Activated gamma-delta T cell treated with anti-CD3 and anti-CD28 coated beads, Interleukin-2, amount 50 U/mL, for 16 hours (primary cell): Measurements from ENCODE around the gene USP31.

Experiments
- DNase-seq: peaks from one replicate; pipeline ENCODE4 v3.0.0-alpha.2; 2020; ENCODE audit warnings: low read depth

The USP31 gene

DNA sequence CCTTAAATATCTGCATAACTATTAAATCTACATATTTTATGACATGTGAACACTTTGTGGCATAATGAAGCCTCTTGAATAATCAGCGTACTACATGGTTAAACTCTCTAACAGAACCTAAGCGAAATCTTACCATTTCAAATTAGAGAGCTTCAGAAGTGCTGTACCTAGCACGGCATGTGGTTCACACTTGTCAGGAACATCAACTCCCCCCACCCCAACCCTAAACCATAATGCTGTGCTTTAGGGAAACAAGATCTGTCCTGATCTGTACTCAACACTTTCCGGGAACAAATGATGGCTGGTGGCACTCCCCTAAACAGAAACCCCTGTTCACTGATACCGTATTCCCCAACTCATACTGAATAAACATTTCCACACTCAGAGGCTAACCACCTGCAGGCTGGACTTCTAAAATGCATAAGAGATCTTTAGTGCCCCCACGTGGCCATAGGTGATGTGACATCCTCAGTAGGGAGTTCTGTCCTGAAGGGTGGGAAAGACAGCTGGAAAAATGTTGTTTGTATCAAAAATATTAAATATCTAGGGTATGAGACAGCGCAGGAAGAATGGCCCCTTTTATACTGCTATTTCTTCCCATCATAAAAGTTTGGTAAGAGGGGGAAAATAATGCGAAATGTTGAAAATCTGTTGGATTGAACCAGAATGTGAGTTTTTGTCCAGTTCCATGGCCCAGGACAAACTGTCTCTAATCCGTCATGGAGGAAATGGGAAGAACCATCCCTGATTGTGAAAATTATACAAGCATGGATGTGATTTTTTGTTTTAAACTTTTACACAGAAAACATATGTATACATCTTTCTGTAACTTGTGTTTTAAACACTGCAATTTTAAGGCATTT lies 88.6 kb downstream of the USP31 start:
- DNase-seq: peak; percentile 35

GRCh38 chr16:23059433-23059832 lies 89.8 kb downstream of the USP31 start:
- no peak for DNase-seq

GRCh38 chr16:23058576-23058975 lies 90.7 kb downstream of the USP31 start:
- no peak for DNase-seq

- no peak for DNase-seq
Measured at GRCh38 chr16:23057013-23057596, 92.1 kb downstream of the USP31 start.

- no peak for DNase-seq
Measured at GRCh38 chr16:23055481-23055880, 93.8 kb downstream of the USP31 start.

DNA sequence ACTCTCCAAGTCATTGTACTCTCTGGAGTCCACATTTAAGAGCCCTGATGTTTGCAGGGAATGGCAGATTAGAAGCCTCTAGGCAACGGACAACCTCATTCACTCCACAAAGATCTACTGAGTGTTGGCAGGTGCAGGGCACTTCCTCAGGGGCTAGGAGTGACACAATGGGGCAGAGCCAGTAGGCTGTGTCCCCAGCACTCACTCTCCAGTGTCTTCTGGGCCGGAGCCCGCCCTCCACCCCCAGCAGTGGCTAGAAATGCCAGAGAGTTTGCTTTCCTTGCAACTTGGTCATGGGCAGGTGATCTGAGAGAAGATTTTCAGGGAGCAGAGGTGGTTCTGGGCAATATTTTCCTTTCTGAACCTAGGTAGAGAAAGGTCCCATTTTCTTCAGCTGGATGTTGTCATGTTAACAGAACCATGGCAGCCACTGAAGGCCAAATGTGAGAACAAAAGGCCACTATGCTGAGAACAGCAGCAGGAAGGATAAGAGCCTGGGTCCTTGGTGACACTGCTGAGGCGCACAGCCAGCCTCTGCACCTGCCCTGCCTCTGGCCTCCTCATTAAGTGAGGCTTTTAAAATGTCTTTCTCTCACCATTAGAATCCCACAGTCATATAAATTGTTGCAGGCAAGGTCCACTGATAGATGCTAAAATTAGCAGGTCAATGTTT lies 96.2 kb downstream of the USP31 start:
- DNase-seq: no peak

DNA sequence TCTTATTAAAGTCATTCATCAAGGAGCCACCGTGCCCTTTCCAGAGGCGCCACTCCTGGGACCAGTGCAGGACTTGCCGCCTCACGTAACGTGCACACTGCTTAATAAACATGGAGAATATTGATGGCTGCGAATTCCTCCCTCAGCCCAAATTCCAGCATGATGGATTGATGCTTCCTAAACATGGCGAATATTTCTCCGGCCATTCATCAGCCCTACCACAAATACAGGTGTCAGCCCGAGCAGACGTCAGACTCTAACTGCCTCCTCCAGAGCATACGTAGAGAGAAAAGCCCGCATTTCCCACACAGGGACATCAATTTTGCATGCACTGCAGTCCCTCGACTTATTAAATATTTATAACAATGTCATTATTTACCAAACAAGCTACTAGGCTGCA lies 97.0 kb downstream of the USP31 start:
- no peak for DNase-seq

DNA sequence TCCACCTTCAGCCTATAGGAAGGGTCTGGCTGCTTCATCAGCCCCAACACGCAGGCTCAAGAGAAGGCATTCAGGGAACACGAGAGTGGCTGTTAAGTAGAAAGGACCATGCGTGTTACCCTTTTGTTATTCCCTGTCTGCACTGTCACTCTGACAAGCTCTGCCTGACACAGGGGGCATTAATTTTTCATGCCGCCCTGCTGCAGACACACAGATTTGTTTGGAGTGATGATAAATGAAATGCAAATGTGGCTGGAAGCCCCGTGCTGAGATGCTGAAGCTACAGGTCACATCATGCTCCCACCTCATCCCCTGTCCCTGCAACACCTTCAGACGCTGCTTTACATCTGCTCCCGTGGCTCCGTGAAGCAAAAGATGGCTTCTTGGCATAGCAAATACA lies 97.7 kb downstream of the USP31 start:
- no peak for DNase-seq

DNA sequence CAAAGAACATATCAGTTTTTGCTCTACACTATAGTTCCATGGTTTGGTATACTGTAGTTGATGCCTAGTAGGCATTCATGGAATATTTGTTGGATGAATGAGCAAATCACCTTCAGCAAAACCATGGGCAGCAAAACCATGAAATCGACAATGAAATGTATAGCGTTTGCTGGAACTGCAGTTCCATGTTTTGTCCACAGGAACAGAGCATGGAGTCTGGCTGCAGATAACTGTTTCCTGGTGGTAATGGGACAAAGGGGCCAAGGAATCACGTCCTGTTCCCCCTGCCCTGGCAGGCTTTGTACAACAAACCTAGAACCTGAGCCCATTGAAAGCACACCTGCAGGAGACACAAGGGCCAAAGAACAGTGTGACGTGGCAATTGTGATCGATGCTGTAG lies 101.1 kb downstream of the USP31 start:
- no peak for DNase-seq

- DNase-seq: no peak
Measured at GRCh38 chr16:23045025-23045424, 104.2 kb downstream of the USP31 start.

GRCh38 chr16:23040246-23040645 lies 109.0 kb downstream of the USP31 start:
- DNase-seq: no peak

GRCh38 chr16:23039118-23039517 lies 110.1 kb downstream of the USP31 start:
- DNase-seq: no peak

DNA sequence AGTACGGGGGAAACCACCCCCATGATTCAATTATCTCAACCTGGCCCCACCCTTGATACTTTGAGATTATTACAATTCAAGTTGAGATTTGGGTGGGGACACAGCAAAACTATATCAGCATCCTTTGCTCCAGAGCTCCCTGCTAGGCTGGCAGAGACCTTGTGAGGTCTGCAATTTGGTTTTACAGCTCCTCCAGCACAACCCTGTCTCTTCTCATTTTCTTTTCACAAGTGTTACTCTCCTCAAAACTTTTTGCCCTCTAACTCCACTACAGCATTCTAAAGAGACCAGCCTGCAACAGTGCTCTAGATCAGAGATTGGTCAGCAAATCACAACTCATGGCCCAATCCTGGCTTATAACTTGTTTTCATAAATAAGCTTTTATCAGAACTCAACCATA lies 114.0 kb downstream of the USP31 start:
- no peak for DNase-seq

DNA sequence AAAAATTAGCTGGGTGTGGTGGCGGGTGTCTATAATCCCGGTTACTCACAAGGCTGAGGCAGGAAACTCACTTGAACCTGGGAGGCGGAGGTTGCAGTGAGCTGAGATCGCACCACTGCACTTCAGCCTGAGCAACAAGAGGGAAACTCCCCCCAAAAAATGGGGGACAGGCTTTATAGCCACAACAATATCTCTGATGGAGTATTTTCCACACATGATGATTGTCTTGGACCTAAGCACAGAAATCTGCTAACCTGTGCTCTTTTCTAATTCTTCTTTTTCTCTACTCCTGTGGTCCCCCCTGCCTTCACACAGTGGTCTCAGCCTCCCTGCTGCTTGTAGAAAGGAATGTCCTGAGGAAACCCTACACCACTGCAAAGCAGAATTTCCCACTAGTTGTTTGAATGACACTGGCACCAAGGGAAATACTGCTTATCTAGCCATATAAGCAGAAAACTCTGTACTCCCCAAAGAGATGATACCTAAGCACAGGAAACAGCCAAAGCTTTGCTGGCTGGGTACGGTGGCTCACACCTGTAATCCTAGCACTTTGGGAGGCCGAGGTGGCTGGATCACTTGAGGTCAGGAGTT lies 117.6 kb downstream of the USP31 start:
- no peak for DNase-seq

DNA sequence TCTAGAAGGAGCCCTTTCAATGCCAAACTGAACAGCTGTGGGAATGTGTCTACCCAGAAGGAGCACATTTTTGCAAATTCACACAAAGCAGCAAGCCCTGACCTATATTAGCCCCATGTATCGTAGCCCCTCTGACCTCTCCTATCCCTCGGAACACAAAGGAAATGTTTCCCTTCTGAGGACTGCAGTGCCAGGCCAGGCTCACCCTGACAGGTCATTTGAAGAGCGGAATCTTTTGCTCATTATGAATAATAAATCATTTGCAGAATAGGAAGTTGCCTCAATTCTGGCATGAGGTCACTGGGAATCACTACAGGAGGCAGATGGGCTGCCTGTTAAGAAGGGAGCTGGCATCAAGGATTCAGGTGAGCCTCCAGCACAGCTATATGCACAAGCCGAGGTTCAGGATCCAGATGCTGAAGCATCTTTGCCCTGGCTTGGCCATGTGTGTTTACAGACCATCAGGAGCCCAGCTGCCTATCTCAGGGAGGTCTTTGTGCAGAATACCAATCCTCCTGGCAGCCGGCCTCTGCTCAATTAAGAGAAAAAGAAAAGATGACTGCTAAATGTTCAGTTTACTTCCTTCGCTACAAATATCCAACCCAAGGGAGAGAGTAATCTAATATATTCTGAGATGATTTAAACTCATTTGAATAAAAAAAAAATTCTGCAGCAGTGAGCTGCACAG lies 119.4 kb downstream of the USP31 start:
- no peak for DNase-seq

DNA sequence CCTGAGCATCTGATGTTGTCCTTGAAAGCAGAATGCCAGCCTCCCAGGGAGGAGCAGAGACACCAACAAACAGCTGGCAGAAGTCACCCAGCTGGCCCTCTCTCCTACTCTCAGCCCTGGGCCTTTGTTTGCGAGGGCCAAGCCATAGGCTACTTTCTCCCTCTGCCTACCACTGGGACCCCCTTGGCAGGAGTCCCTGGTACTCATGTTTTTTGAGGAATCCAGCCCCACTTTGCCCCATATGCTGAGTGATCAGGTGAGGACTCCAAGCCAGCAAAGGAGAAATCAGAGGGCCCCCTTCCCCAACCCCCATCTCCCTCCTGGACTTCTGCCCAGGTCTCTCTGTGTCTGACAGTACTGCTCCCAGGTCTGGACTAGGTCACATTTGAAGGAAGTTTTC lies 121.9 kb downstream of the USP31 start:
- no peak for DNase-seq

DNA sequence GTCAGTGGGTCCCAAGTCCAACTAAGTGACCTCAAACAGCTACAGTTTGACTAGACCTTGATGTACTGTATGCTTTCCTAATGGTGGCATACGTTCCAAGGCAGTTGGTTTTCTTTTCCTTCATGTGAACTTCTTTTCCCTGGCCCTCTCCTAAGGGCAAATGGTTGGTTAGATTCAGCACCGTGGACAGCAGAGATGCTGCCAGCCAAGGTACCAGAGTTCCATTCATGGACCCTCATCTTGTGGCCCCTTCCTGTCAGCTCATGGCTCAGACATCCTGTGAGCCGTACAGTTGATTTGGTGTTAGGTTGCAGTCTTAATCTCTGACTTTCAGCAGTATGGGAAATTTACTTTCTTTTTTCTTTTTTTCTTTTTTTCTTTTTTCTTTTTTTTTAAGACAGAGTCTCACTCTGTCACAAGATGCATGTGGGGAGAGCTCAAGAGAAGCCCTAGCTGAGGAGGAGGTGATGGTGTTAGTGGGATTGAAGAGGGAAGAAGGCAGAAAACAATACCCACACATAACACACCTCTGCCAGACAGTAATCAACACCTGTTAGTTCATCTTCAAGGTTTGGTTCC lies 122.4 kb downstream of the USP31 start:
- DNase-seq: no peak

DNA sequence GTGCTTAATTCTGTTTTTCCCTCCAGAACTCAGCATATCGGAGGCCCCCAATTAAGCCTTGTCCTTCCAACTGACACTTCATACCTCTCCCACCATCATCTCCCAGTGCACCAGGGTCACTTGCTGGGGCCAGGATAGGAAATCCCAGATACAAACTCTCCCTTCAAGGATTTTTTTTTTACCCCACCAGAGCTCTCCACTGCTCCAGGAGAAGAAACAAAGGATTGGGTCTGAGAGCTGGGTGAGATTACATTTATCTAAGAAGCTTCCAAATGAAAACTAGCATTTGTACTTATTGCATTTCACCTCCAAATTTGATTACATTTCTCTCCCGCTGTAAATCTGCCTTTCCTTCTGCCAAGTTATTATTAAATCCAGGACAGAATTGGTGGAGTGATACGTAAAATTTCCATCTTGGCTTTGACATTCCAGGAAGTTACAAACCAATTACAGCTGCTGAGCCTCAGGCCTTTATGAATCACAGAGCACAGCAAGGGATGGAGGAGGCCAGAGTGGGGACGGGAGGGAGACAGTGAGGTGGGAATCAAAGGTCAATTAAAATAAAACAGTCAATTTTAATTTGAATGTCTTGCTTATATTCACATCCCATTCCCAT lies 123.5 kb downstream of the USP31 start:
- DNase-seq: no peak

- DNase-seq: no peak
Measured at GRCh38 chr16:23024044-23024443, 125.2 kb downstream of the USP31 start.

DNA sequence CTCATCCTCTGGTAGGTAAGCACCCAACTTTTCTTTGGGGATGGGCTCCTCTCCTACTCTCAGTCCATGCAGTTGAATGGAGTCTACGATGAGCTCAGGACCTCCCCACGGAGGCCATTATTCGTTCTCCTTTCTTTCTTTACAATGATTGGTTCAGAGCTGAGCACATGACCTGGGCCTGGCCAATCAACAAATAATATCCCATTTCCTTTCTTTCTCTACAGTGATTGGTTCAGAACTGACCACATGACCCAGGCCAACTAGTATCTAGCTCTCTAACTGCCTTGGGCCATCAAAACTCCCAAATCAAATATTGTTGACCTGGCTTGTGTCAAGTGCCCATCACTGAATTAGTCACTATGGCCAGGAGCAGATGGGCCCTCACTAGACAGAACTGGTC lies 129.2 kb downstream of the USP31 start:
- no peak for DNase-seq

GRCh38 chr16:23016368-23016767 lies 132.9 kb downstream of the USP31 start:
- DNase-seq: no peak
